Measurements from ENCODE around the gene DENR. TPM values are rescaled to one million over a fixed set of nuclear protein-coding genes. Genes with fewer than 3 reads are reported as not detected.
"Not testable (repeated sequence)": the region's sequence is repeated elsewhere in the genome, so short reads cannot be mapped to it uniquely, and the experiment has no call there.

Gene DENR
- total and polyA plus RNA-seq, 7 donors = 24.0 to 52.4 (median 35.5) TPM

DNA sequence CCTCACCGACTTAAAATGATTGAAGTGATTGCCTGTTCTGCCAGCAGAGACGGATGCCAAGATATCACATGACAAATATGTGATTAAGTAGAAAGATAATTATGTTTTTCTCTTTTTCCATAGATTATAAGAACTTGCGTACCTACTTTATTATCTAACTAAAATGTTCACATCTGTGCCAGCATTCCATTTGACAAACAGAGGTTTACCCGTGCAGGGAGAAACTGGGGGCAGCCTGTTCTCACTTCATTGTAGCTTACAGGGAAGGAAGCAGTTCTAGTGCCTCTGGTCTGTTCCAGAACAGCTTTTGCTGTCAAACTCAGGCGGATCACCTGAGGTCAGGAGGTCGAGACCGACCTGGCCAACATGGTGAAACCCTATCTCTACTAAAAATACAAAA lies 51.3 kb downstream of the DENR start:
- Histone ChIP-seq H3K9me3 (no peaks in the 10 kb centered on the region), H3K4me1 (no peaks in the 10 kb centered on the region), H3K36me3 (ENCODE audit: insufficient read depth in 1 of 2, low read depth in 1 of 2) (peaks cover 0 to 12% of the 10 kb centered on the region in 2 donors), H3K4me3 (no peak overlapping the region), H3K27me3 (ENCODE audit: insufficient read depth in 3 of 3, low read length in 2 of 3) (no peaks in the 10 kb centered on the region), H3K27ac (no peak overlapping the region)
- DNase-seq = no peak
- no peak for ATAC-seq
- intact Hi-C loops (cut with DNase I) = no loop called here
- TF ChIP-seq, protein P1, sequence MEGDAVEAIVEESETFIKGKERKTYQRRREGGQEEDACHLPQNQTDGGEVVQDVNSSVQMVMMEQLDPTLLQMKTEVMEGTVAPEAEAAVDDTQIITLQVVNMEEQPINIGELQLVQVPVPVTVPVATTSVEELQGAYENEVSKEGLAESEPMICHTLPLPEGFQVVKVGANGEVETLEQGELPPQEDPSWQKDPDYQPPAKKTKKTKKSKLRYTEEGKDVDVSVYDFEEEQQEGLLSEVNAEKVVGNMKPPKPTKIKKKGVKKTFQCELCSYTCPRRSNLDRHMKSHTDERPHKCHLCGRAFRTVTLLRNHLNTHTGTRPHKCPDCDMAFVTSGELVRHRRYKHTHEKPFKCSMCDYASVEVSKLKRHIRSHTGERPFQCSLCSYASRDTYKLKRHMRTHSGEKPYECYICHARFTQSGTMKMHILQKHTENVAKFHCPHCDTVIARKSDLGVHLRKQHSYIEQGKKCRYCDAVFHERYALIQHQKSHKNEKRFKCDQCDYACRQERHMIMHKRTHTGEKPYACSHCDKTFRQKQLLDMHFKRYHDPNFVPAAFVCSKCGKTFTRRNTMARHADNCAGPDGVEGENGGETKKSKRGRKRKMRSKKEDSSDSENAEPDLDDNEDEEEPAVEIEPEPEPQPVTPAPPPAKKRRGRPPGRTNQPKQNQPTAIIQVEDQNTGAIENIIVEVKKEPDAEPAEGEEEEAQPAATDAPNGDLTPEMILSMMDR (IDR thresholded peaks at IDR 0.05) = no peak
- 46 to 70% (median 55%) methylated on average over 7 of the region's 7 CpGs for WGBS, 3 donors

DNA sequence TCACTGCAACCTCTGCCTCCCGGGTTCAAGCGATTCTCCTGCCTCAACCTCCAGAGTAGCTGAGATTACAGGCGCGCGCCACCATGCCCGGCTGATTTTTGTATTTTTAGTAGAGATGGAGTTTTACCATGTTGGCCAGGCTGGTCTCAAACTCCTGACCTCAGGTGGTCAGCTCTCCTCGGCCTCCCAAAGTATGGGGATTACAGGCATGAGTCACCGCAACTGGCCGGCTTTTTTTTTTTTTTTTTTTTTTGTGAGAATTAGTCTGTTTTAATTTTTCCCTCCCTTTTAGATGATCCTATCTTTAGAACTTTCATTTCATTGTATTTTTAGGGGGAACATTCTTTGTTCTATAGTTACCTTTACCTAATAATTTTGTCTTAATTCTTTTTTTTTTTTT lies 52.3 kb downstream of the DENR start:
- H3K4me3 ChIP-seq; ATAC-seq; H3K9me3 ChIP-seq; DNase-seq; H3K4me1 ChIP-seq; intact Hi-C loops (cut with DNase I); H3K27me3 ChIP-seq (ENCODE audit: insufficient read depth in 3 of 3, low read length in 2 of 3); H3K27ac ChIP-seq: not testable (repeated sequence)
- peaks cover 0 to 12% of the 10 kb centered on the region in 2 donors for H3K36me3 ChIP-seq (ENCODE audit: insufficient read depth in 1 of 2, low read depth in 1 of 2)
- 95 to 97% (median 95%) methylated on average over 9 of the region's 9 CpGs for WGBS, 3 donors

DNA sequence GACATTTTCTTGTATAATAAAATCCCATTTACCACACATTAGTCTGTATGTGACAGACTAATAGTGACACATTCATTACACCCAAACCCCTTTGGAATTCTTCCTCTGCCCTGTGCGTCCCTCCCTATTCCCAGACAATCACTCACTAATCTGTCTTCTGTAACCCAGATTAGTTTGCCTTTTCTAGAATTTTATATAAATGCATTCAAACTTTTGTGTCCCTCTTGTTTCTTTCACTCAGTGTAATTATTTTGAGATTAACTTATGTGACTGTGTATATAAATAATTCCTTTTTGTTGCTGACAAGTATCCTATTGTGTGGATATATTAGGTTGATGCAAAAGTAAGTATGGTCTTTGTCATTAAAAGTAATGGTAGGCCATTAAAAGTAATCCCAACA lies 55.0 kb downstream of the DENR start:
- peaks cover 0 to 6% of the 10 kb centered on the region in 2 donors for H3K36me3 ChIP-seq (ENCODE audit: insufficient read depth in 1 of 2, low read depth in 1 of 2)
- ATAC-seq = no peak
- H3K27me3 ChIP-seq (ENCODE audit: insufficient read depth in 3 of 3, low read length in 2 of 3) = no peaks in the 10 kb centered on the region
- no peaks in the 10 kb centered on the region for H3K4me1 ChIP-seq
- no peak overlapping the region for H3K4me3 ChIP-seq
- no peak overlapping the region for H3K27ac ChIP-seq
- intact Hi-C loops (cut with DNase I) = no loop called here
- no peaks in the 10 kb centered on the region for H3K9me3 ChIP-seq
- TF ChIP-seq, protein P1 (IDR thresholded peaks at IDR 0.05) = no peak
- no peak for DNase-seq
- WGBS, 3 donors = 90 to 93% (median 90%) methylated on average over 1 of the region's 1 CpG

DNA sequence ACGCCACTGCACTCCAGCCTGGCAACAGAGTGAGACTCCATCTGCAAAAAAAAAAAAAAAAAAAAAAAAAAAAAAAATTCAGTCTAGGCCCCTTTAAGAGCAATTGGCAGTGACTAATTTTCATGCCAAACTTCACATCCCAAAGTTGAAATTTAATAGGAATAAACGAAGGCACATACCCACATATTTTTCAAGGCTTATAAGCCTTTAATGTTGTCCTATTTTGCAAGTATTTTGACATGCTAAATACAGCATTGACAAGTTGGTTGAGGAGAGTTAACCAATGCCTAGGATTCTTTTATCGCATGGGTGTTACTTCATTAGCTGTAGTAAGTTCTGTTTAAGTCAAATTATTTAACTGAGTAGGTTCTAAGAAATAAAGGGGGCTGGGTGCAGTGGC lies 59.2 kb downstream of the DENR start:
- no peaks in the 10 kb centered on the region for H3K4me1 ChIP-seq
- H3K36me3 ChIP-seq (ENCODE audit: insufficient read depth in 1 of 2, low read depth in 1 of 2) = no peaks in the 10 kb centered on the region
- no peaks in the 10 kb centered on the region for H3K27me3 ChIP-seq (ENCODE audit: insufficient read depth in 3 of 3, low read length in 2 of 3)
- 53 to 57% (median 56%) methylated on average over 3 of the region's 3 CpGs for WGBS, 3 donors
- H3K4me3 ChIP-seq = no peak overlapping the region
- ATAC-seq = no peak
- intact Hi-C loops (cut with DNase I) = no loop called here
- TF ChIP-seq, protein P1 (IDR thresholded peaks at IDR 0.05) = no peak
- DNase-seq = no peak
- H3K9me3 ChIP-seq = no peaks in the 10 kb centered on the region
- H3K27ac ChIP-seq = no peak overlapping the region

DNA sequence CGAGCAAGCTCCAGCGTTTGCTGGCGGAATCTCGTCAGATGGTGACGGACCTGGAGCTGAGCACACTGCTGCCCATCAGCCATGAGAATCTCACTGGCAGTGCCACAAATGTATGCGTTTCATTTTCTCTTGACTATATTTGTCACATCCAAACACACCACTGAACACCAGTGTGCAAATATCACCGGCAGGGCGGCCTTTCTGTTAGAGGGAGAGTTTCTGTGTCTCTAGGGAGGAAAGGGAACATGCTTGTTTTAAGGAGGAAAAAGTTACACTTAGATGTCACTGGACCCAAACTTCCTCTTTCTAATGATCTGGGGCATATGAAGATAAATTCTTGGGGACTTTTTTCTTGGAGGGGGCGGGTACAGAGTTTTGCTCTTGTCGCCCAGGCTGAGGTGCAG lies 60.7 kb downstream of the DENR start:
- DNase-seq = no peak
- Histone ChIP-seq H3K4me3 (no peak overlapping the region), H3K9me3 (no peaks in the 10 kb centered on the region), H3K4me1 (no peaks in the 10 kb centered on the region), H3K27me3 (ENCODE audit: insufficient read depth in 3 of 3, low read length in 2 of 3) (no peaks in the 10 kb centered on the region), H3K27ac (no peak overlapping the region), H3K36me3 (ENCODE audit: insufficient read depth in 1 of 2, low read depth in 1 of 2) (no peaks in the 10 kb centered on the region)
- TF ChIP-seq, protein P1 (IDR thresholded peaks at IDR 0.05) = no peak
- no peak for ATAC-seq
- intact Hi-C loops (cut with DNase I) = no loop called here
- 74 to 77% (median 74%) methylated on average over 10 of the region's 10 CpGs for WGBS, 3 donors

Measured in psoas muscle (tissue), 8 donors.